ENCODE data around the gene CRY2.

Gene CRY2

DNA sequence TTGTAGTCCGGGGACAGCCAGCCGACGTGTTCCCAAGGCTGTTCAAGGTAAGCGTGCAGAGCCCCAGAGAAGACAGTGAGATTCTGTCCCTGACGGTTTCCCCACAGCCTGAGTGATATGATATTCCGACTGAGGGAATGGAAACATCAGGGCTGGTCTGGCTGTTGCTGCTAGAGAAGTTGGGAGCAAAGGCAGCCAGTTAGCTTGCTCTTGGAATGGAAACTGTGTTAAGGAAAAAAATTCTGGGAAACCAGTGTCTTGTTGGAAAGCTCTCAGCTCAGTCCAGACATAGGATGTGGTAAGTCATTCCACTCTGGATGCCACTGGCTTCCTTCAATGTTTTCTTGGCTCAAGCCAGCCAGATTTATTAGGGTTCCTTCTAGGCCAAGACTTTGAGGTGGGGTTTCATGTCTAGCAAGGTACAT lies 8.8 kb downstream of the CRY2 start:
- DNase-seq (ENCODE audit: low spot score), result no peak
- in situ Hi-C loops (cut with MboI; ENCODE audit: low pct_unique_long_range_greater_than_20kb, low sequenced_read_pairs, unreplicated experiment), result no loop called here
- TF ChIP-seq, protein P1, sequence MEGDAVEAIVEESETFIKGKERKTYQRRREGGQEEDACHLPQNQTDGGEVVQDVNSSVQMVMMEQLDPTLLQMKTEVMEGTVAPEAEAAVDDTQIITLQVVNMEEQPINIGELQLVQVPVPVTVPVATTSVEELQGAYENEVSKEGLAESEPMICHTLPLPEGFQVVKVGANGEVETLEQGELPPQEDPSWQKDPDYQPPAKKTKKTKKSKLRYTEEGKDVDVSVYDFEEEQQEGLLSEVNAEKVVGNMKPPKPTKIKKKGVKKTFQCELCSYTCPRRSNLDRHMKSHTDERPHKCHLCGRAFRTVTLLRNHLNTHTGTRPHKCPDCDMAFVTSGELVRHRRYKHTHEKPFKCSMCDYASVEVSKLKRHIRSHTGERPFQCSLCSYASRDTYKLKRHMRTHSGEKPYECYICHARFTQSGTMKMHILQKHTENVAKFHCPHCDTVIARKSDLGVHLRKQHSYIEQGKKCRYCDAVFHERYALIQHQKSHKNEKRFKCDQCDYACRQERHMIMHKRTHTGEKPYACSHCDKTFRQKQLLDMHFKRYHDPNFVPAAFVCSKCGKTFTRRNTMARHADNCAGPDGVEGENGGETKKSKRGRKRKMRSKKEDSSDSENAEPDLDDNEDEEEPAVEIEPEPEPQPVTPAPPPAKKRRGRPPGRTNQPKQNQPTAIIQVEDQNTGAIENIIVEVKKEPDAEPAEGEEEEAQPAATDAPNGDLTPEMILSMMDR (IDR thresholded peaks at IDR 0.05; ENCODE audit: extremely low read depth, insufficient read depth, missing control alignments), result no peak

DNA sequence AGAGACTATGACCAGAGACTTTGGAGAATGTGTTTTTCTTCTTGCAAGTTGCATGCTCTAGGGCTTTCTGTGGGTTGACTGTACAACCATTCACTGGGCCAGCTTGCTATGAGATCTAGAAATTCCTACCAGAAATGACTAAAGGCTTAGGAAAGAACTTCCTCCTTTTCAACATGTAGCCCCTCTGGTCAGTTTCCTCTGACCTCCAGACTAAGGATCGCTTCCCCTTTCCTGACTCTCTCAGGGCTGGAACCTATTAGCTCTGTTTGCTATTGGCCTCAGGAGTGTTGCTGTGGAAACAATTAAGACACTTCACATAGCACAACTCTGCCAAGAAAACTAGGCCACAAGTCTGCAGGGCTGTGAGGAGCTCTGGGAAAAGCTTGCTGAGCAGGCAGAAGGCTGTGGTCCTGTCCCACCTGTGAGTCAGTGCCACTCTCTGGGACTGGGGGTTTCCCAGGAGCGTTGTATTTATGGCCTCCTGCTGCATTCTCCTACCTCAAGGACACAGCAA lies 10.7 kb downstream of the CRY2 start:
- in situ Hi-C loops (cut with MboI; ENCODE audit: low pct_unique_long_range_greater_than_20kb, low sequenced_read_pairs, unreplicated experiment), result no loop called here
- TF ChIP-seq, protein P1 (IDR thresholded peaks at IDR 0.05; ENCODE audit: extremely low read depth, insufficient read depth, missing control alignments), result no peak
- DNase-seq (ENCODE audit: low spot score), result no peak

DNA sequence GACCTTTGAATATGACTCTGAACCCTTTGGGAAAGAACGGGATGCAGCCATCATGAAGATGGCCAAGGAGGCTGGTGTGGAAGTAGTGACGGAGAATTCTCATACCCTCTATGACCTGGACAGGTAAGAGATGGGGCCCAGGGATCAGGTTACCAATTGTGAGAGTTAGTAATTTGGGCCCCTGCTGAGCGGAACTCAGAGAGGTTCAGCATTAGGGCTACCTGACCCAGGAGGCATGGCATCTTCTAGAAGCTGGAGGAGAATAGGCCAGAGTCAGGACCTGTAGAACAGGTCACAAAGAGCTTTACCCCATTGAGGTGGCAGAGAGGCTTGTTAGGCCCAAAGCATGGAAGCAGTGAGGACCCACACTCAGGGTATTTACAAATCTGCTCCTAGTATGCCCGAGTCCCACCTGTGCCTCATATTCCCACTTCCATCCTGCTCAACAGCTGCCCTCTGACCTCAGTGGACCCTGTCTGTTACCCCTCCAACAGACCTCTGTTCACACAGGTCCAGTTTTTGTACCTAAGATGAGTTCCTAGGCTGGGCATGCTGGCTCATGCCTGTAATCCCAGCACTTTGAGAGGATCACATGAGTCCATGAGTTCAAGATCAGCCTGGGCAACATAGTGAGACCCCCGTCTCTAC lies 11.6 kb downstream of the CRY2 start:
- in situ Hi-C loops (cut with MboI; ENCODE audit: low pct_unique_long_range_greater_than_20kb, low sequenced_read_pairs, unreplicated experiment), result no loop called here
- TF ChIP-seq, protein P1 (IDR thresholded peaks at IDR 0.05; ENCODE audit: extremely low read depth, insufficient read depth, missing control alignments), result no peak
- no peak for DNase-seq (ENCODE audit: low spot score)

DNA sequence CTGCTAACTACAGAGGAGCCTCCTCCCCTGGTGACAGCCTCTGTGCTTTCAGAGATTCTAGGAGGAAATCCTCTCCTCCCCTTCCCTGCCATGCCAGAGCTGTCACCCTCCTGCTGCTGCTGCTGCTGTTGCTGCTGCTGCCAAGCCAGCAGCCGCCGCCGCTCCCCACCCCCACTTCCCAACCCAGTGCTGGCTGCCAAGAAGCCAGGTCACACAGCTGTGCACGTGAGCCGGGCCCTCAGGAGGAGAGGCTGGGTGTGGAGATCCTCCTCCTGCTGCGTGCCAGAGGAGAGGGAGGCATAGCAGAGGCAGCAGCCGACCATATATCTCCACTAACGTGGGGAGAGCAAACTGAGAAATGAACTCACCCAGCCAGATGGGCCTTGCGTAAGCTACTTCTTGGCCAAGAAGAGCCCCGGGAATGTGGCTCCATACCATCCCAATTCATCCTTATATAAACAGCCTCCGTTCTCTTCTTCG lies 12.4 kb downstream of the CRY2 start:
- TF ChIP-seq, protein P1 (IDR thresholded peaks at IDR 0.05; ENCODE audit: extremely low read depth, insufficient read depth, missing control alignments), result no peak
- in situ Hi-C loops (cut with MboI; ENCODE audit: low pct_unique_long_range_greater_than_20kb, low sequenced_read_pairs, unreplicated experiment), result no loop called here
- no peak for DNase-seq (ENCODE audit: low spot score)

DNA sequence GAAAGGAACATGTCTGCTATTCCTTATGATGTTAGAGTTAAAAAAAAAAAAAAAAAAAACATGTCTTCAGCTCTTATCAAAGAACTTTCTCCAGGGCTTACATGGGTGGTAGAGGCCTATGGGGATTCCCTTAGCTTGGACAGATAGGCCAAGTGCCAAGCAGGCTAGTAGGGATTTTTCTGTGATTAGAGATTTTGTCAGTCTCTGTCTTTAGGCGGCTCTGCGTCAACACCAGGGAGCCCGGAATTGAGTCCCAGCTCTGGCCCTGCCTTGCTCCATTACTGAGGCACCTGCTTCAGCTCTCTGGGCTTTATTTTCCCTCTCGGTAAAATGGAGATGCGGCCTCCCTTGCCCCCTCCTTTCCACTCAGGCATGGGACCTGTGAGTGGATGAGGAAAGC lies 13.1 kb downstream of the CRY2 start:
- in situ Hi-C loops (cut with MboI; ENCODE audit: low pct_unique_long_range_greater_than_20kb, low sequenced_read_pairs, unreplicated experiment), result no loop called here
- TF ChIP-seq, protein P1 (IDR thresholded peaks at IDR 0.05; ENCODE audit: extremely low read depth, insufficient read depth, missing control alignments), result no peak
- no peak for DNase-seq (ENCODE audit: low spot score)

DNA sequence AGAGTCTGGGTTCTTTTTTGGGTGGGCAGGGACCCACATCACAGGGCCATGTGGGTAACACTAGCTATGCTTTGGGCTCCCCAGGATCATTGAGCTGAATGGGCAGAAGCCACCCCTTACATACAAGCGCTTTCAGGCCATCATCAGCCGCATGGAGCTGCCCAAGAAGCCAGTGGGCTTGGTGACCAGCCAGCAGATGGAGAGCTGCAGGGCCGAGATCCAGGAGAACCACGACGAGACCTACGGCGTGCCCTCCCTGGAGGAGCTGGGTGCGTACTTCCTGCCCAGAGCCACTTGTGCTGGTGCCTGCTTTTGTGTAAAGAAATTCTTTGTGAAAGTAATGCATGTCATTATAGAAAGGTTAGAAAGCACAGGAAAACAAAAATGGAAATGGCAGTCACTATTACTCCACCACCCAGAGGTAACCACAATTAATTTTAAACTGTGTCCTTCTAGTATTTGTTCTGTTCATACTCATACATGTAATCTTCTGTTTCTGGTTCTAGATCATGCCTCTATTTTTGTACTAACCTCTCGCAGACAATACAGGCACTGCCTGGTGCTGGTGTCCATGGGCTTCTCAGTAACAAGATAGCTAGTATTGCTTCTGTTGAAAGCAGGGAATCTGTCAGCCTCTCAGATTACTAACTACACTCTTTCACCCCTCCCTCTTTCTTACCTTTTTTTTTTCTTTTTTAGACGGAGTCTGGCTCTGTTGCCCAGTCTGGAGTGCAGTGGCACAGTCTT lies 13.7 kb downstream of the CRY2 start:
- in situ Hi-C loops (cut with MboI; ENCODE audit: low pct_unique_long_range_greater_than_20kb, low sequenced_read_pairs, unreplicated experiment), result no loop called here
- TF ChIP-seq, protein P1 (IDR thresholded peaks at IDR 0.05; ENCODE audit: extremely low read depth, insufficient read depth, missing control alignments), result no peak
- DNase-seq (ENCODE audit: low spot score), result no peak
